Progenitor cell of endocrine pancreas (in vitro differentiated cells): Measurements from ENCODE around the gene RASA3. TPM values are rescaled to one million over a fixed set of nuclear protein-coding genes. Genes with fewer than 3 reads are reported as not detected.
A peak's percentile ranks its signal among the peaks of the same experiment; 100 is the strongest.

ENCODE experiments used
- DNase-seq: peaks from one replicate; pipeline ENCODE4 v3.0.0; 2021; ENCODE audit warnings: low spot score; ENCODE audit not compliant: unreplicated experiment
- H3K27ac Mint-ChIP-seq: 2 replicates; pipeline ENCODE4 v1.8.0; 2021; ENCODE audit warnings: mild to moderate bottlenecking, moderate library complexity, mixed read lengths
- H3K27me3 Mint-ChIP-seq: 2 replicates; pipeline ENCODE4 v1.8.0; 2021; ENCODE audit warnings: mixed read lengths
- H3K36me3 Mint-ChIP-seq: 2 replicates; pipeline ENCODE4 v1.8.0; 2022; ENCODE audit warnings: mixed read lengths; ENCODE audit not compliant: insufficient read depth
- H3K4me1 Mint-ChIP-seq: 2 replicates; pipeline ENCODE4 v1.8.0; 2021; ENCODE audit warnings: low read depth, mixed read lengths
- H3K4me3 Mint-ChIP-seq: 2 replicates; pipeline ENCODE4 v1.8.0; 2021; ENCODE audit warnings: low read depth, mild to moderate bottlenecking, moderate library complexity, mixed read lengths
- H3K9me3 Mint-ChIP-seq: 2 replicates; pipeline ENCODE4 v1.8.0; 2021; ENCODE audit warnings: low read depth, mixed read lengths
- CTCF ChIP-seq: fragments of 200-600 bp; sonication (generic); IDR thresholded peaks from one replicate; pipeline ENCODE4 v1.5.0; 2021; ENCODE audit warnings: antibody characterized with exemption, mild to moderate bottlenecking; ENCODE audit not compliant: unreplicated experiment
- total RNA-seq: library from RNA; stranded (reverse); gene quantifications from 2 replicates; pipeline ENCODE4 v1.2.1, GENCODE V29; 2021

The RASA3 gene
- total RNA-seq, 1 donor from 2014 or later: 6.3 TPM

GRCh38 chr13:114121496-114122126 lies 10.8 kb downstream of the RASA3 start:
- Mint-ChIP-seq H3K9me3 (no peaks in the 10 kb centered on the region), H3K4me3 (no peak overlapping the region), H3K27ac (no peak overlapping the region), H3K36me3 (no peaks in the 10 kb centered on the region), H3K4me1 (peaks cover 17% of the 10 kb centered on the region), H3K27me3 (peaks cover 2% of the 10 kb centered on the region)
- no peak for DNase-seq
- TF ChIP-seq CTCF: no peak

- Mint-ChIP-seq H3K4me1 (peaks cover 17% of the 10 kb centered on the region), H3K27me3 (no peaks in the 10 kb centered on the region), H3K4me3 (no peak overlapping the region), H3K36me3 (no peaks in the 10 kb centered on the region), H3K27ac (peak overlapping the region; percentile 89), H3K9me3 (no peaks in the 10 kb centered on the region)
- no peak for DNase-seq
- TF ChIP-seq CTCF: no peak
Measured at GRCh38 chr13:114121031-114121430, 11.4 kb downstream of the RASA3 start.

GRCh38 chr13:114120591-114121011 lies 11.8 kb downstream of the RASA3 start:
- peaks cover 19% of the 10 kb centered on the region for H3K4me1 Mint-ChIP-seq
- H3K27ac Mint-ChIP-seq: peak overlapping the region; percentile 89

GRCh38 chr13:114119196-114119595 lies 13.2 kb downstream of the RASA3 start:
- Mint-ChIP-seq H3K9me3 (no peaks in the 10 kb centered on the region), H3K27ac (peak overlapping the region; percentile 94), H3K36me3 (no peaks in the 10 kb centered on the region), H3K27me3 (no peaks in the 10 kb centered on the region), H3K4me1 (peaks cover 24% of the 10 kb centered on the region), H3K4me3 (peak overlapping the region; percentile 29)
- TF ChIP-seq CTCF: no peak
- no peak for DNase-seq

More at GRCh38 chr13:114120591-114121011, 11.8 kb downstream of the RASA3 start:
- no peaks in the 10 kb centered on the region for H3K27me3 Mint-ChIP-seq
- no peak for DNase-seq
- H3K36me3 Mint-ChIP-seq: no peaks in the 10 kb centered on the region
- H3K4me3 Mint-ChIP-seq: no peak overlapping the region
- no peak for TF ChIP-seq CTCF
- H3K9me3 Mint-ChIP-seq: no peaks in the 10 kb centered on the region

GRCh38 chr13:114118511-114119123 lies 13.8 kb downstream of the RASA3 start:
- peaks cover 24% of the 10 kb centered on the region for H3K4me1 Mint-ChIP-seq
- TF ChIP-seq CTCF: no peak
- H3K4me3 Mint-ChIP-seq: peak overlapping the region; percentile 45
- no peaks in the 10 kb centered on the region for H3K9me3 Mint-ChIP-seq
- H3K36me3 Mint-ChIP-seq: no peaks in the 10 kb centered on the region
- no peak for DNase-seq
- no peaks in the 10 kb centered on the region for H3K27me3 Mint-ChIP-seq
- H3K27ac Mint-ChIP-seq: peak overlapping the region; percentile 94
